Measurements from ENCODE around the gene TRIM67.

Gene TRIM67

GRCh38 chr1:231238298-231238697 is 76.4 kb downstream of the TRIM67 start:
- POLR2A ChIA-PET, result no interaction called here
- CTCF ChIA-PET, result no interaction called here
- DNase-seq (ENCODE audit: low read depth, low spot score), result no peak
- no peak for TF ChIP-seq CTCF (IDR thresholded peaks at IDR 0.05; ENCODE audit: insufficient read depth, low read length, missing control alignments)
- no peak overlapping the region for H3K4me3 ChIP-seq (ENCODE audit: low read depth, low read length)

- POLR2A ChIA-PET, result no interaction called here
- TF ChIP-seq CTCF (IDR thresholded peaks at IDR 0.05; ENCODE audit: insufficient read depth, low read length, missing control alignments), result no peak
- H3K4me3 ChIP-seq (ENCODE audit: low read depth, low read length), result peak overlapping the region; percentile 91
- DNase-seq (ENCODE audit: low read depth, low spot score), result no peak
- CTCF ChIA-PET, result interaction anchor here (1.6 kb wide), 1 partner anchor 30 kb away, joined by 6 read pairs; no protein-coding TSS in a partner anchor
Measured at GRCh38 chr1:231240531-231240882, 78.6 kb downstream of the TRIM67 start.

GRCh38 chr1:231240883-231241735 is 79.3 kb downstream of the TRIM67 start, which contains the start of gene GNPAT:
GNPAT (plus strand) TSS chr1:231241212; CDS start chr1:231241379, 167 bp downstream.
- CTCF ChIA-PET, result interaction anchor here (0.9 to 1.6 kb wide), 3 partner anchors 10 to 326 kb away, joined by 3 to 6 read pairs (median 3); no protein-coding TSS in a partner anchor
- POLR2A ChIA-PET, result no interaction called here
- TF ChIP-seq CTCF (IDR thresholded peaks at IDR 0.05; ENCODE audit: insufficient read depth, low read length, missing control alignments), result no peak
- H3K4me3 ChIP-seq (ENCODE audit: low read depth, low read length), result peak within 1 kb of the TSS; percentile 91
- DNase-seq (ENCODE audit: low read depth, low spot score), result no peak

GRCh38 chr1:231241750-231242149 is 79.9 kb downstream of the TRIM67 start:
- peak overlapping the region; percentile 91 for H3K4me3 ChIP-seq (ENCODE audit: low read depth, low read length)
- TF ChIP-seq CTCF (IDR thresholded peaks at IDR 0.05; ENCODE audit: insufficient read depth, low read length, missing control alignments), result no peak
- ChIA-PET POLR2A (no interaction called here), CTCF (interaction anchor here (0.9 to 1.4 kb wide), 2 partner anchors 9 to 327 kb away, joined by 3 read pairs; no protein-coding TSS in a partner anchor)
- no peak for DNase-seq (ENCODE audit: low read depth, low spot score)

- no peak for TF ChIP-seq CTCF (IDR thresholded peaks at IDR 0.05; ENCODE audit: insufficient read depth, low read length, missing control alignments)
- DNase-seq (ENCODE audit: low read depth, low spot score), result no peak
- ChIA-PET CTCF (interaction anchor here (1.4 kb wide), 1 partner anchor 8 kb away, joined by 3 read pairs; no protein-coding TSS in a partner anchor), POLR2A (no interaction called here)
- peak overlapping the region; percentile 91 for H3K4me3 ChIP-seq (ENCODE audit: low read depth, low read length)
Measured at GRCh38 chr1:231242516-231243198, 80.8 kb downstream of the TRIM67 start.

GRCh38 chr1:231248778-231249177 is 86.9 kb downstream of the TRIM67 start:
- TF ChIP-seq CTCF (IDR thresholded peaks at IDR 0.05; ENCODE audit: insufficient read depth, low read length, missing control alignments), result no peak
- CTCF ChIA-PET, result no interaction called here
- H3K4me3 ChIP-seq (ENCODE audit: low read depth, low read length), result no peak overlapping the region
- DNase-seq (ENCODE audit: low read depth, low spot score), result no peak
- POLR2A ChIA-PET, result no interaction called here

Measured in AG04449 (cell line).